GM19238 (cell line): ENCODE measurements around the gene CELA2B.
"Not testable (repeated sequence)": the region's sequence is repeated elsewhere in the genome, so short reads cannot be mapped to it uniquely, and the experiment has no call there.

ENCODE experiments used
- DNase-seq: peaks from one replicate; pipeline ENCODE4 v3.0.0; 2011; ENCODE audit warnings: low spot score; ENCODE audit not compliant: insufficient read length

CELA2B gene

GRCh38 chr1:15465674-15466073 is 10.2 kb upstream of the CELA2B start:
- DNase-seq, result no peak

GRCh38 chr1:15466955-15467625 is 8.8 kb upstream of the CELA2B start:
- not testable (repeated sequence) for DNase-seq

- DNase-seq, result no peak
Observed at GRCh38 chr1:15468145-15468544, 7.8 kb upstream of the CELA2B start.

- no peak for DNase-seq
Observed at GRCh38 chr1:15469361-15469760, 6.5 kb upstream of the CELA2B start.

GRCh38 chr1:15469821-15470448 is 6.0 kb upstream of the CELA2B start:
- not testable (repeated sequence) for DNase-seq

DNA sequence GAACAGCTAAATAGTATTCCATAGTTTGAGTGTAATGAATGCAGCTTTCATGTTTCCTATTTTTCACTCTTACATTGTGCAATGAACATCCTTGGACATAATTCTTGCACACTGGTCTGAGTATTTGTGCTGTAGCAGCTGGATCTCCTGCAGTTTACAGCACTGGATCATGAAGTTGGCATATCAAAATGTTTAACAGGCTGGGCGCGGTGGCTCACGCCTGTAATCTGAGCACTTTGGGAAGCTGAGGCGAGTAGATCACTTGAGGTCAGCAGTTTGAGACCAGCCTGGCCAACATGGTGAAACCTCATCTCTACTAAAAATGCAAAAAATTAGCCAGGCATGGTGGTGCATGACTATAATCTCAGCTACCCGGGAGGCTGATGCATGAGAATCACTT is 4.8 kb upstream of the CELA2B start:
- not testable (repeated sequence) for DNase-seq

DNA sequence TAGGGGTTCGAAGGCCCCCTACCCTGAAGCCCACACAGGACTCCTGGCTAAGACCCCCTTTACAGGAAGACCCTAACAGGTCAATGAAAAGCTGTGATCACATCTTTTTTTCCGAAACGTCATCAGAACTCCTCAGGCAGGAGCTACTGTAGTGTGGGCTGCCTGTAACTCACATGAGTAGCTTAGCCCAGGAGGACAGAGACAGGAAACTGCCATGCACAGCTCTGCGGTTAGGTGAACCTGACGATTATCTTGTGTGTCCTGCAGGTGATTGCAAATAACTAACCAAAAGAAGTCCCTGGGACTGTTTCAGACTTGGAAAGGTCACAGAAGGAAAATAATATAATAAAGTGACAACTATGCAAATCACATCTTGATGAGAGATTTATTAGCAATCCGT is 4.2 kb upstream of the CELA2B start:
- not testable (repeated sequence) for DNase-seq

DNA sequence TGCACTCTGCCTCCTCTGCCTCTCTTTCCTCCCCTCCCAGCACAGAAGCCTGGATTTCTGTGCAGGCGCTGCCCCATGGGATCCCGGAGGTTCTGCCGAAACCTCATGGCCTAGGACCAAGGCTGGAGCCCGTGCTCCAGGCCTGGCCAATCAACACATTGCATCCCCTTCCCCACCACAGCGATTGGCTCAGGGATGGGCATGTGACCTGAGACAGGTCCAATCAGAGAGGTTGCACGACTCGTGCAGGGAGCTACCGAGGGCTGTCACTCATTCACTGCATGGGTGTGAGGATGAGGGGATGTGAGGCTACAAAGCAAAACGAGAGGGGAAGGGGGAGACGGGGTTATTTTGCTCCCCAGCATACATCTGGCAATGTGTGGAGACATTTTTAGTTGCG is 3.3 kb upstream of the CELA2B start:
- DNase-seq, result no peak

DNA sequence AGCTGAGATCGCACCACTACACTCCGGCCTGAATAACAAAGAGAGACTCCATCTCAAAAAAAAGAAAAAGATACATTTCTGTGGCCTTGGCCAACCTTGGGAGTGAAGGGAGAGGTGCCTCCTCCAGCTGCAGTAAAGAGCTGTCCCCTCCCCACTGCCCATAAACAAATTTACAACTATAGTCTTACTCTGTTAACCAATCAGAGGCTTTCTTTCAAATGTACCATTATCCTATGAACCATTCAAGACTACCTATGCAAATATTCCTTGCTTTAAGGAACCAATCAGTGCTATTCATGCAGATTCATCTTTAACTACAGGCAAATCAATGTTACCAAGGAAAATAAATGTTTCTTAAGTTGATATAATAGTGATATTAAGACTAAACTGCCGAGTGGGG is 1.0 kb downstream of the CELA2B start:
- DNase-seq, result no peak

DNA sequence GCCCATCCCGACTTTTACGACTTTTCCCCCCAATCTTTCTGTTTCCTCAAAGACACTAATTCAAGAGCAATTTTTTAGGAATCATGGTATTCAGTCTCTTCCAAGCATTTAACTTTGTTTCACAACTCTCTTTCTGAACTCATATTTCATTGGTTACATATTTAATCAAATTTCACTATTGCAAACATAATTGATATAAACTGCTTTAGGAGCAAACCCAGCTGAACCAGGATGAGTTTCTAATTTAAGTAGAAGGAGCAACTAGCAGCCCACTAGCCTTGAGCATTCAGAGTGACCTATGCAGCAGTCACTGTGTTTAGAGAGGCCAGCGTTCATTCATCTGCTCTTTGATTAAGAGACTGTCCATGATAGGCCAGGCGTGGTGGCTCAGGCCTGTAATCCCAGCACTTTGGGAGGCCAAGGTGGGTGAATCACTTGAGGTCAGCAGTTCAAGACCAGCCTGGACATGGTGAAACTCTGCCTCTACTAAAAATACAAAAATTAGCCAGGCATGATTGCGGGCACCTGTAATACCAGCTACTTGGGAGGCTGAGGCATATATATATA is 1.8 kb downstream of the CELA2B start:
- DNase-seq, result no peak

DNA sequence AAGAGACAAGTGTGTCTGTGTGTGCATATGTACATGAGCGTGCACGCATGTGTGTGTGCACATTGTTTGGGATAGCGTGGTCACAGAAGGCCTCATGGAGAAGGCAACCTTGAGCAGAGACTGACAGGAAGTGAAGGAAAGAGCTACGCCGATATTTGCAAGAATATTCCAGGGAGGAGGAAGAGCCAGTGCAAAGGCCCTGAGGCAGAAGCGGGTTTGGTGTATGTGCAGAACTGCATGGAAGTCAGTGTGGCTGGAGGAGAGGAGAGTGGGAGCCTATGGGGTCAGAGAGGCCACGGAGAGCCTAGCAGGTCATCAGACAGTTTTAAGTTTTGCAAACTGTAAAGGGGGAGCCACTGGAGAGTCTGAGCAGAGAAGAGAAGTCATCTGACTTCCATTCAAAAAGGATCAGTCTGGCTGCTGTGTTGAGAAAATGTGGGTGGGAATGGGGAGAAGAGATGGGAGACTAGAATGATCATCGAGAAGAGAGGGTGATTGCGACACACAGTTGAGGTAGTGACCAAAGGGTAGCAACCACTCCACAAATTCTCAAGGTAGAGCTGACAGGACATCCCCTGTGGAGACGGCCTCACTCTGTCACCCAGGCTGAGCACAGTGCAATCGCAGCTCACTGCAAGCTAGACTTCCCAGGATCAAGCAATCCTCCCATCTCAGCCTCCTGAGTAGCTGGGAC is 3.9 kb downstream of the CELA2B start:
- DNase-seq, result no peak

GRCh38 chr1:15482455-15482854 is 6.6 kb downstream of the CELA2B start:
- not testable (repeated sequence) for DNase-seq

GRCh38 chr1:15482983-15483543 is 7.2 kb downstream of the CELA2B start:
- not testable (repeated sequence) for DNase-seq

- no peak for DNase-seq
Observed at GRCh38 chr1:15483971-15484370, 8.1 kb downstream of the CELA2B start.

DNA sequence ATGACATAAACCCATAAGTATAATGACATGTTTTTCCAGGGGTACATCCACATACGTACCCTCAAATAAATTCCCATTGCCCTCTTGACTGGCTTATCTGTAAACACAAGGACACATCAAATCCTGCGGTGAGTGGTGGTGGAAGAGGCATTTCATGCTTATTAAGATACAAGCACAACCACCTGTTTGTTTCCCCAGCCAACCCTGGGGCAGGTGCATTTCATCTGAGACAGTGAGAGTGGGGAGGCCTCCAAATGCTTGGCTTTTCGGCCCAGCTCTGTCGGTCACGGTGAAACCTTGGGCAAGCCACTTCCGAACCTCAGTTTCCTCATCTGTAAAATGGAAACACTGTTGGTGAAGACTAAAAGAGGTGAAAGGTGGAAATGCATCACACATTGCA is 8.5 kb downstream of the CELA2B start:
- not testable (repeated sequence) for DNase-seq

GRCh38 chr1:15485636-15486035 is 9.7 kb downstream of the CELA2B start:
- no peak for DNase-seq

DNA sequence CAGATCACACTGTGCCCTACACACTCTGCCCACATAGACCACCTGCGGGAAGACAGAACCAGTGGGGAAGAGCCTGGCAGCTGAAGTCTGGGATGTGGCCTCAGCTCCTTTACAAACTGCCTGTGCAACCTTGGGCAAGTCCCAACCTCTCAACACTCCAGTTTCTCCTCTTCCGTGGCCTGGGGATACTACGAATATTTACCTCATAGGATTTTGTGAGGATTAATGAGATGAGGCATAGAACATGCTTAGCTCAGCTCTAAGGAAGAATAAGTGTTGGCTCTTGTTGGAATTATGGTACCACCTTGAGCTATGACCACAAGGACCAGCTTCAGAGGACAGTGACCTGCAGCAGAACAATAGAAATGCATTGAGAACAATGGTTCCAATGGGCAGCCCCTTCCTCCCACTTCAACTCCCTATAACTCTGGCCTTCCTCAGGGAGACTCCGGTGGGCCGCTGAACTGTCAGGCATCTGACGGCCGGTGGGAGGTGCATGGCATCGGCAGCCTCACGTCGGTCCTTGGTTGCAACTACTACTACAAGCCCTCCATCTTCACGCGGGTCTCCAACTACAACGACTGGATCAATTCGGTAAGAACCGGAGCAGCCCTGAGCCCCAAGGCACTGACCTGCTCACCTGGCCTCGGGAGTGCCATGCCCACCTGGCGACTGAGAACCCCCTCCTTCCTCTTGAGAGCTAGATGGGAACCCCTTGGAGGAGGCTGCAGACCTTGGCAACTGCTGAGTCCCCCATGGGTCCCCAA is 11.1 kb downstream of the CELA2B start:
- not testable (repeated sequence) for DNase-seq

- no peak for DNase-seq
Observed at GRCh38 chr1:15488371-15488770, 12.5 kb downstream of the CELA2B start.

DNA sequence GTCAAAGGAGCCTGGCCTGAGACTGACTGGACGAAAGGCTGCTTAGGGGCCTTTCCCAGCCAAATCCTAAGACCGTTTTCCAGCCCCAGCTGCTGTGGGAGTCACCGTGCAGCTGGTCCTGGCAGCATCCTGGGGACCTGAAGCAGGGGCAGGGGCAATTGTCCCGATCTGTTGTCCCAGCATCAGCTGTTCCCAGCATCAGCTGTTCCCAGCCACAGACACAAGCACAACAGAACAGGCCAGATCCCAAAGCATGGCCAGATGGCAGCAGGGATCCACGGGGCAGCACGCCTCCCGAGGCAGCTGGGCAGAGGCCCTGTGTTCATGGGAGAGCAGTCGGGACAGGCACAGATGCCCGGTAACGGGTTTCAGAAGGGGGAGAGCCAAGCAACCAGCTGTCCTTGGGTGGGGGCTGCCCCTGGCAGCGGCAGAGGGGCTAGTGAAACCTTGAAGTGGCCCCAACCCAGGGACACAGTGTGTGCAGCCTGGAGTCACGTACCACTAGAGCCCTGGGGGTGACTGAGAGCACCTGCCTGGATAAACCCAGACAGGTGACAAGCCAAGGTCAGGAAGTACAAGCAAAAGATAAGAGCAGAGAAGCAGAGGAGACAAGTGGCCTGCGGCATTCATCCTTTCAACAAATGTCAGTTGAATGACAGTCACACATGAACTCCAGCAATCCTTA is 13.3 kb downstream of the CELA2B start:
- DNase-seq, result no peak

DNA sequence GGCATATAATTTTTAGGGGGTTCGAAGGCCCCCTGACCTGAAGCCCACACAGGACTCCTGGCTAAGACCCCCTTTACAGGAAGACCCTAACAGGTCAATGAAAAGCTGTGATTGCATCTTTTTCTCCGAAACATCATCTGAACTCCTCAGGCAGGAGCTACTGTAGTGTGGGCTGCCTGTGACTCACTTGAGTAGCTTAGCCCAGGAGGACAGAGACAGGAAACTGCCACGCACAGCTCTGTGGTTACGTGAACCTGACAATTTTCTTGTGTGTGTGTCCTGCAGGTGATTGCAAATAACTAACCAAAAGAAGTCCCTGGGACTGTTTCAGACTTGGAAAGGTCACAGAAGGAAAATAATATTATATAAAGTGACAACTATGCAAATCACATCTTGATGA is 15.1 kb downstream of the CELA2B start:
- not testable (repeated sequence) for DNase-seq

DNA sequence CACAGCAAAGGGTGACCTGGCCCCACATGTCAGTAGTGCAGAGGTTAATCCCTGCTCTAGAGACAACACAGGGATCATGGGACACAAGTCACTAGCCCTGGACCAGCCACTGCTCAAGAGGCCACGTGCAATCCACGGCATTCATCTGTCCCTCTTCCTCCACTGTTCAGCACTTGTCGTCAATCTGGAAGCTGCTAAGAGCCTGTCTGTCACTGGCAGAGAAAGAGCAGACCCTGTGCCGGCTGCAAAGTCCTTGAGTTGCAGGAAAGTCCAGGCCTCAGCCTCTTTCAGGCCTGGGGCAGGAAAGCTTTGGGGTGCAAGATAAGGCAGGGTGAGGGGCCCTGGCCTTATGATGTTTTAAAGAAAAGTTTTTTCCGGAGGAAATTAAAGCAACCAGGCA is 16.7 kb downstream of the CELA2B start:
- DNase-seq, result no peak
